NCI-H146 treated with DMSO at 0.1 percent for 48 hours (cell line): ENCODE measurements around the gene SEMA6A.

Source experiments
- DNase-seq: peaks from one replicate; lab custom pipeline; 2025; ENCODE audit not compliant: unreplicated experiment; lab: John Stamatoyannopoulos, UW

Gene SEMA6A

GRCh38 chr5:116410336-116410890 is 164.2 kb downstream of the SEMA6A start:
- DNase-seq: no peak

- DNase-seq: no peak
Measured at GRCh38 chr5:116409591-116410296, 164.9 kb downstream of the SEMA6A start.

- DNase-seq: no peak
Measured at GRCh38 chr5:116406306-116407041, 168.1 kb downstream of the SEMA6A start.

- no peak for DNase-seq
Measured at GRCh38 chr5:116404792-116405191, 169.8 kb downstream of the SEMA6A start.

- DNase-seq: no peak
Measured at GRCh38 chr5:116404016-116404415, 170.6 kb downstream of the SEMA6A start.

GRCh38 chr5:116402235-116402634 is 172.4 kb downstream of the SEMA6A start:
- peak; percentile 45 for DNase-seq

GRCh38 chr5:116401576-116401975 is 173.0 kb downstream of the SEMA6A start:
- DNase-seq: no peak

- DNase-seq: no peak
Measured at GRCh38 chr5:116396476-116397099, 178.0 kb downstream of the SEMA6A start.

GRCh38 chr5:116395631-116396203 is 178.9 kb downstream of the SEMA6A start:
- no peak for DNase-seq

- no peak for DNase-seq
Measured at GRCh38 chr5:116395226-116395625, 179.4 kb downstream of the SEMA6A start.

- no peak for DNase-seq
Measured at GRCh38 chr5:116394186-116394867, 180.3 kb downstream of the SEMA6A start.
